DMS53 treated with DMSO at 0.1 percent for 48 hours (cell line): ENCODE data around the gene RAB19.
A peak's percentile ranks its signal among the peaks of the same experiment; 100 is the strongest.

Source experiments
- DNase-seq: peaks from one replicate; lab custom pipeline; 2025; ENCODE audit not compliant: unreplicated experiment; lab: John Stamatoyannopoulos, UW

The RAB19 gene, protein sequence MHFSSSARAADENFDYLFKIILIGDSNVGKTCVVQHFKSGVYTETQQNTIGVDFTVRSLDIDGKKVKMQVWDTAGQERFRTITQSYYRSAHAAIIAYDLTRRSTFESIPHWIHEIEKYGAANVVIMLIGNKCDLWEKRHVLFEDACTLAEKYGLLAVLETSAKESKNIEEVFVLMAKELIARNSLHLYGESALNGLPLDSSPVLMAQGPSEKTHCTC

GRCh38 chr7:140403878-140404564 is at the start of gene RAB19:
TSS of gene RAB19 (plus strand) at chr7:140404058. CDS start at chr7:140407647, 3,589 bp downstream.
- peak; percentile 80 for DNase-seq

- DNase-seq = no peak
Observed at GRCh38 chr7:140358024-140358411, 45.8 kb upstream of the RAB19 start.

DNA sequence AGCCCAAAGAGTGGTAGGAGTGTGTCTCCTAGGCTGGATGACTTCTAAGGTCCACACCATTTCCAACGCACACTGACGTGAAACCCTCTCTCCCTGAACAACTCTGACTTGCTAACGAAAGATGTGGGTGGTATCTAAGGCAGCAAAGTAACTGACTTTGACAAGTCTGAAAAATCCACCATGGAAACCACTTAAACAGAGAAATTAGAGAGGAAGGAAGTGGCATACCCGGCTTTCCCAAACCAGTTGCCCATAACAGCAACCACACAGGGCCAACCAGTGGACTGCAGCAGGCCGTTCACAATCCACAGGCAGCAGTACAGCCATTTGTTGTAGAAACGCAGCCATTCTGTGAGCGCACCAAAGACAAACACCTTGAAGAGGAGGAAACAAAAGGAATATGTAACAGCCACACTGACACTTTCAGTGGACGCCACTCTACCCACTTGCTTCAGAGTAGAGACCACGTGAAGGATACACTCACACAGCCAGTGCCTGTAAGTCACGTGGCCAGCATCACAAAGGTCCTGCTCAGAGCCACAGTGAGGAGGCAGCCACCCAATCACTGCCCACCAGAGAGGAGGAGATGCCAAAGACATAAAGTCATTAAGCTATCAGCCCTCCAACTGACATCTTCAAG is 45.3 kb upstream of the RAB19 start:
- DNase-seq = no peak

- no peak for DNase-seq
Observed at GRCh38 chr7:140360697-140361229, 43.1 kb upstream of the RAB19 start.

GRCh38 chr7:140364819-140365218 is 39.0 kb upstream of the RAB19 start:
- no peak for DNase-seq

- DNase-seq = no peak
Observed at GRCh38 chr7:140367528-140367927, 36.3 kb upstream of the RAB19 start.

DNA sequence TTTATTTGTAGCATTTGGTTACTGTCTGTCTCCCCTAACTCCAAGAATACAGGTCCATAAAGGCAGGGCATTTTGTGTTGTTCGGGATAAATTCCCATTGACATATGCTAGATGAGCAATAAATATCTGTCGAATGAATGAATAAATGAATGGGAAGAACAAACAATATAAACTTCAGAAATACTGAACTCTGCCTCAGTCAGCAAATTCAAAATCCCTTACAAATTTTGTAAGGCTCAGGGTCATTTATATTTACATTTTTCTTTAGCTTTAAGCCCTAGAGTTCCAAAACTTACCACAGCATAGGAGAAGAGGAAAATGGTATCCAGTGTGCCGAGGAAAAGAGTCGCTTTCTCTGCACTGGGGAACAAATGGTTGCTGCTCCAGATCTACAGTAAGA is 34.6 kb upstream of the RAB19 start:
- DNase-seq = no peak

DNA sequence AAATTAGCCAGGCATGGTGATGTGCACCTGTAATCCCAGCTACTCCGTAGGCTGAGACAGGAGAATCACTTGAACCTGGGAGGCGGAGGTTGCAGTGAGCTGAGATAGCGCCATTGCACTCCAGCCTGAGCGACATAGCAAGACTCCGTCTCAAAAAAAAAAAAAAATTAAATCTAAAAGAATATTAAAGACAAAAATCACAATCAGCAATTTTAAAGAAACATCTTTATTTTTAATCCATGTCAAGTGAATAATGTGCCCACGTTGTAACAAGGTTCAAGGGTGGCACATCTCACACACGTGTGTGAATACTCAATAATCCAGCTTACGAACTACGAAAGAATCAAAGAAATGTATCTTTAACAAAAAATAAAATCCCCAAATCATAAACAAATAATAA is 28.5 kb upstream of the RAB19 start:
- no peak for DNase-seq

DNA sequence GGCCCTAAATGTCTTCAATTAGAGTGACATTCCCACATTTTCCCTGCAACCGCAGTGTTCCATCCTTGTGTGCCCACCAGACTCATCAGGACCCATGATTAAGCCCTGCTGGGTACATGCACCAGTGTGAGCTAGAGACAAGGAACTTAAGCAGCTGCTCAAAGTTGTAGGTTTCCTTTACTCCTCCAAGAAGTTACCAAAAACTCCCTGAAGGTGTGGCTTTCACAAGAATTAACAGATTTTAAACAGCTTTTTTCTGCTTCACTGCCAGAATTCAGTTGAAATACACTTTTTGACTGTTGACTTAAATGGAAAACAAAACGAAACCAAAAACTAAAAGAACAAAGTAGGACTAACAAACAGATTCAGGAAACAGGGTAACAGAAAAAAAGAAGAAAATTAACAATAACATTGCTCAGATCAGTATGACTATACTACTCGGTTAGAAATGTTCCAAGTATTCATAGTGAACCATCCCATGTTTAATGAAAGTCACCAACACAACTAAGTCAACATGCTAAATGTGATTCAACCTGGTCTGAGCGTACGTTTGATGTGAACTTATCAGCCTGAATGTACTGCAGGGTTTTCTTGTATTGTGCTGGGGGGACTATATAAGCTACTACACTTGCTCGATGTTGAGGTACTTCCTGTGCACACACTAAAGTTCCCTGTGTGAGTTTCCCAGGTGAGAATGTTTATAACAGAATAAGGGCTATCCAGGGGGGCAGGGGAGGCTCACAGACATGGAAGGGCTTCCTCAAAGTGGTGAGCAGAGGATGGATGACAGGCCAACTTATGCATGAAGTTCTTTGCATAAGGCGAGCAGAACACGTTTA is 27.7 kb upstream of the RAB19 start:
- no peak for DNase-seq

- DNase-seq = no peak
Observed at GRCh38 chr7:140383954-140384713, 19.7 kb upstream of the RAB19 start.

DNA sequence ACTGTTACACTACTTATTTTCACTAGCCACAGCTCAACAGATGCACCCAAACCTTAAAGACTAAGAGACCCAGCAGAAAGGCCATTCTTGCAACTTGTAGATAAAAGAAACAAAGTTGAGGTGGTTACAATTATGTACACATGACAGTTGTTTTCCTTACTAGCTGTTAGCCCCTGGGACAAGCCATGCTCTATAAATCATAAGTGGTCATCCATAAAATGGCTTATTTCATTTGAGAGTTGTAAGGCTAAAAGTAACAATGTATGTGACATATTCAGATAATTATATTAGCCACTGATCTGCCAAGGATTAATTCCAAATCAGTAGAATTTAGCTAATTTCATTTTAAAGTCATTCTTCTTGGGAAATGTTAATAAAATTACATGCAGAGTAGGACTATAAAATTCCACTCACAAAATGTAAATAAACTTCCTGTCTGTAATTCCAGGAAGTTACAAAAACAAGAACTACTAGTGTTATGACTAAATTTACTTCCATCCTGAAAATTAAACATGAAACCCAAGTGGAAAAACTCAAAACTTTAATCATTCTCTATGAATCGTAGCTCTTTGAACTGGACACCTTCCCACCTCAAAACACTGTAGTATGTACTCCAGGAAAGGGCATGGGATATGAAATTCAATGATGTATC is 18.8 kb upstream of the RAB19 start:
- DNase-seq = no peak

- no peak for DNase-seq
Observed at GRCh38 chr7:140389445-140389844, 14.4 kb upstream of the RAB19 start.

DNA sequence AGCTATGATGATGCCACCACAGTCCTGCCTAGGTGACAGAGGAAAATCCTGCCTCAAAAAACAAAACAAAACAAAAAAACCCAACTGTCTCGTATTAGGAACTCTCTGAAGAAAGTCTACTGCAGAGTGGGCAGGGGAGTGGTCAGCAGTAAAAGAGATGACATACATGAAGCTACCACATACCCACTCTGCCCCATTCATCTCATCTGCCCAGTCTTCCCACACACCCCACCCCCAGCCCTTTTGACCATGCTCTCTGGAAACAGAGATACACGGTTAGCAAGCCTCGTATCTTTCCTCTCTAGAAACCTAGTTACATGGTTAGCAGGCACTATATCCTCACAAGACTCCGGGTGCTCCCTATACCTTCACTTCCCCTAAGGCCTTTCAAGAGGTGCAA is 13.8 kb upstream of the RAB19 start:
- no peak for DNase-seq

DNA sequence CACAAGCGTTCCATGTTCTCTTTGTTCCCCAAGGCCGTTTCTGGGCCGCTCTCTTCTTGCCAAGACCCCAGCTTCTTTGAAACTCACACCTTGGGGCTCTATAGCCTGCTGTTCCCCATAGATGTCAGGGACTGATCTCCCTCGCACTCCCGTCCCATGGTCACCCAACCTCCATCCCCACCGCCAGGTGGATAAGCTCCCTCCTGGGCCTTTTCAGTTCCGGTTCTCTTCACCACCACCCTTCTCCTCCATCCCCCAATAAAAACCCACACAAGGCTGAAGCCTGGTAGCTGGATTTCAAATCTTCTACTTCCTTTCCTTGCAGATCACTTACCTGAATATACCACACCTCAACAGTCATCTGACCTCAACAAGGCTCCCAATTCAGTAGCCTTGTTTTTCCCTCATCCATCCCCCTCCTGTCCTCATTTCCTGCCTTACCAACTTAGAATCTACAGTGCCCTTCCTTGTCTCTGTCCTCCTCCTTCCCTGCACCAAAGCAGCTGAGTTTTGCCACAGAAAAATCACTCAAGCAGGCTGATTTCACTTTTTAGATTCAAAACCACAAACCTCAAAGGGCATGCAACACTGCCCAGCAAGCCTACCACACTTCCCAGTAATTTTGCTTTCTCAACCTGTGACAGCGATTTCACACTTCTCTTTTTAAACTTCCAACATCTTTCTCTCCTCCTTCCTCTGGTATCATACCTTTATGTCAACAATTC is 13.2 kb upstream of the RAB19 start:
- no peak for DNase-seq

DNA sequence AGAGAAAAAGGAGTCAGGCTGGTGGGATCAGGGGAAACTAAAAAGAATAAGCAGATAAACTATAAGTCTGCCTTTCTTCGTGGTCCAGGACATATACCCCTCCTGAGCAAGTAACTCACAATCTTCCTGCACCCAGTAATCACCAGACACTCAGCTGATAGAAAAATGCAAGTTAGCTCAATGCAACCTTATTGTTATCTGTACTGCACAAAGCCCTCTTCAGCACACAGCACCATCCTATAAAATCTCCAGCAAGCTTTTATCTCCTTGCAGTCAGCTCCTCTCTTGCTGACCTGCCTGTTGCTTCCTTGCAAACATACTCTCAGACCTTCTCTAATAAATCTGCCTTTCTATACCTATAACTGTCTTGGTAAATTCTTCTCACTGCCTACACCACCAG is 12.2 kb upstream of the RAB19 start:
- no peak for DNase-seq

- no peak for DNase-seq
Observed at GRCh38 chr7:140393756-140394306, 10.0 kb upstream of the RAB19 start.

- DNase-seq = peak; percentile 69
Observed at GRCh38 chr7:140397784-140398750, 5.8 kb upstream of the RAB19 start, which contains the start of gene SLC37A3. TSS of gene SLC37A3 (minus strand) at chr7:140398530. CDS start at chr7:140382526, 16,004 bp downstream.

GRCh38 chr7:140398821-140399220 is 5.0 kb upstream of the RAB19 start:
- no peak for DNase-seq
